H9 (cell line): ENCODE results near the gene NVL. TPM values are rescaled to one million over a fixed set of nuclear protein-coding genes. Genes with fewer than 3 reads are reported as not detected.

Experiments
- DNase-seq: peaks from one replicate; pipeline ENCODE4 v3.0.0-alpha.2; 2017
- H2AFZ ChIP-seq: one replicate; pipeline ENCODE4 v1.6.1; 2013; ENCODE audit warnings: mild to moderate bottlenecking, low read length, control low read depth, moderate library complexity
- H2AK5ac ChIP-seq: 2 replicates; pipeline ENCODE4 v1.6.1; 2013; ENCODE audit warnings: low read length, control low read depth, mixed read lengths; ENCODE audit not compliant: insufficient read length
- H2BK120ac ChIP-seq: one replicate; pipeline ENCODE4 v1.6.1; 2013; ENCODE audit warnings: low read depth, mild to moderate bottlenecking, low read length, control low read depth, inconsistent platforms; ENCODE audit not compliant: poor library complexity, severe bottlenecking
- H2BK12ac ChIP-seq: 2 replicates; pipeline ENCODE4 v1.6.1; 2013; ENCODE audit warnings: low read length, control low read depth, mixed read lengths, low read depth; ENCODE audit not compliant: insufficient read length
- H2BK15ac ChIP-seq: 2 replicates; pipeline ENCODE4 v1.6.1; 2013; ENCODE audit warnings: low read depth, low read length, control low read depth
- H2BK20ac ChIP-seq: one replicate; pipeline ENCODE4 v1.6.1; 2013; ENCODE audit warnings: low read depth, mild to moderate bottlenecking, low read length, control low read depth, inconsistent platforms; ENCODE audit not compliant: poor library complexity, severe bottlenecking
- H2BK5ac ChIP-seq: 2 replicates; pipeline ENCODE4 v1.6.1; 2013; ENCODE audit warnings: low read length, control low read depth, mixed read lengths; ENCODE audit not compliant: insufficient read length
- H3K14ac ChIP-seq: 2 replicates; pipeline ENCODE4 v1.6.1; 2013; ENCODE audit warnings: low read length, control low read depth; ENCODE audit not compliant: insufficient read depth
- H3K18ac ChIP-seq: 2 replicates; pipeline ENCODE4 v1.6.1; 2013; ENCODE audit warnings: low read depth, mild to moderate bottlenecking, mixed read lengths, low read length, control low read depth; ENCODE audit not compliant: insufficient read length
- H3K23ac ChIP-seq: 2 replicates; pipeline ENCODE4 v1.6.1; 2013; ENCODE audit warnings: low read length, control low read depth, mixed read lengths, low read depth; ENCODE audit not compliant: insufficient read length
- H3K23me2 ChIP-seq: 2 replicates; pipeline ENCODE4 v1.6.1; 2013; ENCODE audit warnings: low read depth, mild to moderate bottlenecking, mixed read lengths, low read length, control low read depth; ENCODE audit not compliant: insufficient read length, poor library complexity, severe bottlenecking
- H3K27ac ChIP-seq: 2 replicates; pipeline ENCODE4 v1.5.1; 2013; ENCODE audit warnings: low read length, control low read depth, mixed read lengths, low read depth; ENCODE audit not compliant: insufficient read length
- H3K27me3 ChIP-seq: 2 replicates; pipeline ENCODE4 v1.6.1; 2013; ENCODE audit warnings: low read length, control low read depth, inconsistent platforms; ENCODE audit not compliant: insufficient read depth
- H3K4ac ChIP-seq: 2 replicates; pipeline ENCODE4 v1.6.1; 2013; ENCODE audit warnings: low read depth, mild to moderate bottlenecking, control low read depth, inconsistent platforms, low read length, moderate library complexity
- H3K4me1 ChIP-seq: 2 replicates; pipeline ENCODE4 v1.6.1; 2013; ENCODE audit warnings: low read length, control low read depth, inconsistent platforms; ENCODE audit not compliant: insufficient read depth
- H3K4me2 ChIP-seq: 2 replicates; pipeline ENCODE4 v1.6.1; 2013; ENCODE audit warnings: low read length, control low read depth, mixed read lengths; ENCODE audit not compliant: insufficient read length, insufficient read depth
- H3K56ac ChIP-seq: 2 replicates; pipeline ENCODE4 v1.6.1; 2013; ENCODE audit warnings: low read depth, mild to moderate bottlenecking, mixed read lengths, low read length, control low read depth; ENCODE audit not compliant: insufficient read length
- H3K79me1 ChIP-seq: 2 replicates; pipeline ENCODE4 v1.6.1; 2013; ENCODE audit warnings: low read depth, mild to moderate bottlenecking, moderate library complexity, low read length, control low read depth, inconsistent platforms; ENCODE audit not compliant: insufficient read depth, poor library complexity, severe bottlenecking
- H3K79me2 ChIP-seq: 2 replicates; pipeline ENCODE4 v1.6.1; 2013; ENCODE audit warnings: low read length, control low read depth, inconsistent platforms; ENCODE audit not compliant: insufficient read depth
- H3K9ac ChIP-seq: 2 replicates; pipeline ENCODE4 v1.6.1; 2013; ENCODE audit warnings: low read length, control low read depth, mixed read lengths; ENCODE audit not compliant: insufficient read length; ENCODE audit errors: extremely low read depth
- H3K9me3 ChIP-seq: one replicate; pipeline ENCODE4 v1.6.1; 2013; ENCODE audit warnings: low read depth, low read length, inconsistent platforms; ENCODE audit not compliant: control insufficient read depth
- H3T11ph ChIP-seq: one replicate; pipeline ENCODE4 v1.6.1; 2013; ENCODE audit warnings: mild to moderate bottlenecking, low read length, control low read depth, inconsistent platforms
- H4K20me1 ChIP-seq: one replicate; pipeline ENCODE4 v1.6.1; 2013; ENCODE audit not compliant: control insufficient read depth, insufficient read length, insufficient read depth
- H4K5ac ChIP-seq: 2 replicates; pipeline ENCODE4 v1.6.1; 2013; ENCODE audit warnings: low read depth, mild to moderate bottlenecking, mixed read lengths, low read length, control low read depth; ENCODE audit not compliant: insufficient read length
- H4K8ac ChIP-seq: replicated peaks from 2 replicates; pipeline ENCODE4 v1.6.1; 2013; ENCODE audit warnings: low read length, control low read depth, mixed read lengths, low read depth; ENCODE audit not compliant: insufficient read length
- H4K91ac ChIP-seq: 2 replicates; pipeline ENCODE4 v1.6.1; 2013; ENCODE audit warnings: low read depth, mild to moderate bottlenecking, moderate library complexity, mixed read lengths, low read length, control low read depth; ENCODE audit not compliant: insufficient read length
- H3K27ac Mint-ChIP-seq, 3 experiments: 2 replicates in 2 of 3; 3 replicates in 1 of 3; pipeline ENCODE4 v1.8.0; 2020 to 2021; ENCODE audit warnings: mixed read lengths in 3 of 3, mild to moderate bottlenecking in 1 of 3, moderate library complexity in 1 of 3
- H3K27me3 Mint-ChIP-seq: 2 replicates; pipeline ENCODE4 v1.8.0; 2021; ENCODE audit warnings: low read depth, mild to moderate bottlenecking, moderate library complexity, mixed read lengths
- H3K36me3 Mint-ChIP-seq, 3 experiments: 2 replicates in 2 of 3; 3 replicates in 1 of 3; pipeline ENCODE4 v1.8.0; 2020 to 2021; ENCODE audit warnings: low read depth in 3 of 3, mixed read lengths in 3 of 3; ENCODE audit not compliant: insufficient read depth in 1 of 3
- H3K4me1 Mint-ChIP-seq, 2 experiments: 2 replicates each; pipeline ENCODE4 v1.8.0; 2020; ENCODE audit warnings: mixed read lengths in 2 of 2
- H3K4me3 Mint-ChIP-seq, 2 experiments: 2 replicates in 1 of 2; 3 replicates in 1 of 2; pipeline ENCODE4 v1.8.0; 2020 to 2021; ENCODE audit warnings: mild to moderate bottlenecking in 2 of 2, mixed read lengths in 2 of 2, moderate library complexity in 1 of 2
- H3K9me3 Mint-ChIP-seq, 2 experiments: 2 replicates in 1 of 2; 3 replicates in 1 of 2; pipeline ENCODE4 v1.8.0; 2020; ENCODE audit warnings: mild to moderate bottlenecking in 2 of 2, mixed read lengths in 2 of 2, moderate library complexity in 1 of 2
- WGBS: extraction: QIAGEN DNeasy Blood & Tissue Kit; methylation state at CpG from one replicate; pipeline ENCODE4 v1.1.7; 2013; ENCODE audit warnings: missing lambda C conversion rate, low lambda C conversion rate, mixed read lengths; ENCODE audit not compliant: insufficient read length; ENCODE audit errors: extremely low coverage; 5-methylcytosine and 5-hydroxymethylcytosine counted together
- total RNA-seq: library from RNA; stranded (reverse); gene quantifications from 2 replicates; pipeline ENCODE4 v1.2.1, GENCODE V29; 2021
- TF ChIP-seq, protein P1 (sequence below): fragments of 200-600 bp; sonication (generic); conservative IDR thresholded peaks from 3 replicates; pipeline ENCODE4 v1.8.0; 2021; ENCODE audit warnings: antibody characterized with exemption, mild to moderate bottlenecking

NVL gene
- total RNA-seq, 1 experiment from 2014 or later, result 66.9 TPM

GRCh38 chr1:224238212-224238611, 91.8 kb downstream of the NVL start:
- H3K9me3 Mint-ChIP-seq, result no peaks in the 10 kb centered on the region
- no peaks in the 10 kb centered on the region for H3K79me2 ChIP-seq
- H2AFZ ChIP-seq, result no peak overlapping the region
- H2BK120ac ChIP-seq, result no peak overlapping the region
- H3K36me3 Mint-ChIP-seq, result peaks cover 5 to 34% (median 16%) of the 10 kb centered on the region in 3 experiments; a peak in 6 of 7 replicates
- no peak overlapping the region for H4K91ac ChIP-seq
- H2BK5ac ChIP-seq, result no peak overlapping the region
- H3K27ac ChIP-seq, result no peak overlapping the region
- H3K18ac ChIP-seq, result no peak overlapping the region
- no peak overlapping the region for H3K9ac ChIP-seq
- H2AK5ac ChIP-seq, result no peak overlapping the region
- TF ChIP-seq, protein P1, sequence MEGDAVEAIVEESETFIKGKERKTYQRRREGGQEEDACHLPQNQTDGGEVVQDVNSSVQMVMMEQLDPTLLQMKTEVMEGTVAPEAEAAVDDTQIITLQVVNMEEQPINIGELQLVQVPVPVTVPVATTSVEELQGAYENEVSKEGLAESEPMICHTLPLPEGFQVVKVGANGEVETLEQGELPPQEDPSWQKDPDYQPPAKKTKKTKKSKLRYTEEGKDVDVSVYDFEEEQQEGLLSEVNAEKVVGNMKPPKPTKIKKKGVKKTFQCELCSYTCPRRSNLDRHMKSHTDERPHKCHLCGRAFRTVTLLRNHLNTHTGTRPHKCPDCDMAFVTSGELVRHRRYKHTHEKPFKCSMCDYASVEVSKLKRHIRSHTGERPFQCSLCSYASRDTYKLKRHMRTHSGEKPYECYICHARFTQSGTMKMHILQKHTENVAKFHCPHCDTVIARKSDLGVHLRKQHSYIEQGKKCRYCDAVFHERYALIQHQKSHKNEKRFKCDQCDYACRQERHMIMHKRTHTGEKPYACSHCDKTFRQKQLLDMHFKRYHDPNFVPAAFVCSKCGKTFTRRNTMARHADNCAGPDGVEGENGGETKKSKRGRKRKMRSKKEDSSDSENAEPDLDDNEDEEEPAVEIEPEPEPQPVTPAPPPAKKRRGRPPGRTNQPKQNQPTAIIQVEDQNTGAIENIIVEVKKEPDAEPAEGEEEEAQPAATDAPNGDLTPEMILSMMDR, result no peak
- H4K8ac ChIP-seq, result no peak overlapping the region
- no peaks in the 10 kb centered on the region for H3K27me3 ChIP-seq
- no peak overlapping the region for H2BK12ac ChIP-seq
- peak; percentile 37 for DNase-seq
- no peak overlapping the region for H4K5ac ChIP-seq
- H3K9me3 ChIP-seq, result no peaks in the 10 kb centered on the region
- H3K27ac Mint-ChIP-seq, result peak overlapping the region; percentile 5 to 69 (median 42); a peak in 3 of 7 replicates
- WGBS, result no CpG with 5 or more reads among the region's 9 CpGs
- no peaks in the 10 kb centered on the region for H3K27me3 Mint-ChIP-seq
- no peak overlapping the region for H2BK15ac ChIP-seq
- no peak overlapping the region for H3K4ac ChIP-seq
- H3T11ph ChIP-seq, result no peak overlapping the region
- peaks cover 48 to 56% of the 10 kb centered on the region in 2 experiments for H3K4me1 Mint-ChIP-seq
- H2BK20ac ChIP-seq, result no peak overlapping the region
- H3K79me1 ChIP-seq, result no peaks in the 10 kb centered on the region
- H3K4me1 ChIP-seq, result peaks cover 12% of the 10 kb centered on the region; the same call in 1 of the 2 replicates
- H3K14ac ChIP-seq, result no peak overlapping the region
- H3K4me3 Mint-ChIP-seq, result peak overlapping the region in 1 of 2 experiments; percentile 6; a peak in 1 of 5 replicates
- H4K20me1 ChIP-seq, result no peaks in the 10 kb centered on the region
- H3K4me2 ChIP-seq, result no peak overlapping the region
- no peak overlapping the region for H3K56ac ChIP-seq
- no peaks in the 10 kb centered on the region for H3K23me2 ChIP-seq
- no peak overlapping the region for H3K23ac ChIP-seq
